AG10803 (cell line): ENCODE data around the gene GNG7.

Experiments
- DNase-seq: peaks from one replicate; pipeline ENCODE4 v3.0.0; 2010; ENCODE audit warnings: low read depth
- H3K4me3 ChIP-seq: 2 replicates; pipeline ENCODE4 v1.5.1; 2011; ENCODE audit warnings: mild to moderate bottlenecking, low read length, control low read depth
- CTCF ChIP-seq: conservative IDR thresholded peaks from 2 replicates; pipeline ENCODE4 v1.5.1; 2011; ENCODE audit warnings: mild to moderate bottlenecking, low read length, control low read depth, inconsistent platforms

Gene GNG7

GRCh38 chr19:2553510-2553909 lies 149.0 kb downstream of the GNG7 start:
- no peak for TF ChIP-seq CTCF
- no peak for DNase-seq

GRCh38 chr19:2552859-2553258 lies 149.6 kb downstream of the GNG7 start:
- DNase-seq, result no peak
- TF ChIP-seq CTCF, result no peak
- peak overlapping the region; percentile 26; the same call in 1 of the 2 replicates for H3K4me3 ChIP-seq

More at GRCh38 chr19:2553510-2553909, 149.0 kb downstream of the GNG7 start:
- no peak overlapping the region for H3K4me3 ChIP-seq

GRCh38 chr19:2551864-2552185 lies 150.7 kb downstream of the GNG7 start:
- DNase-seq, result no peak
- no peak for TF ChIP-seq CTCF
- H3K4me3 ChIP-seq, result no peak overlapping the region

GRCh38 chr19:2551172-2551863 lies 151.2 kb downstream of the GNG7 start:
- DNase-seq, result no peak
- TF ChIP-seq CTCF, result no peak
- H3K4me3 ChIP-seq, result no peak overlapping the region

- TF ChIP-seq CTCF, result peak; percentile 23; the same call in 1 of the 2 replicates
- H3K4me3 ChIP-seq, result no peak overlapping the region
- peak; percentile 51 for DNase-seq
These were observed 151.9 kb downstream of the GNG7 start for GRCh38 chr19:2550431-2551171.

- DNase-seq, result peak; percentile 99
- peak overlapping the region; percentile 24; the same call in 1 of the 2 replicates for H3K4me3 ChIP-seq
- TF ChIP-seq CTCF, result no peak
These were observed 152.7 kb downstream of the GNG7 start for GRCh38 chr19:2549701-2550191.

- TF ChIP-seq CTCF, result no peak
- no peak for DNase-seq
These were observed 153.5 kb downstream of the GNG7 start for GRCh38 chr19:2548966-2549365.

More at GRCh38 chr19:2548966-2549365, 153.5 kb downstream of the GNG7 start:
- H3K4me3 ChIP-seq, result no peak overlapping the region
